ENCODE data around the gene ANKAR.

The ANKAR gene

GRCh38 chr2:189654641-189655040, 19.8 kb upstream of the ANKAR start:
- ChIA-PET CTCF (no interaction called here), POLR2A (no interaction called here)
- no peak for TF ChIP-seq FOXK2 (IDR thresholded peaks at IDR 0.05)
- TF ChIP-seq NFRKB (IDR thresholded peaks at IDR 0.05) = no peak
- no peak for TF ChIP-seq ELF4 (IDR thresholded peaks at IDR 0.05)
- no peak for TF ChIP-seq CTBP1 (IDR thresholded peaks at IDR 0.05; ENCODE audit: borderline replicate concordance)
- TF ChIP-seq FOXA1 (IDR thresholded peaks at IDR 0.05) = no peak
- TF ChIP-seq HDGF (IDR thresholded peaks at IDR 0.05; ENCODE audit: borderline replicate concordance) = no peak
- no peak for TF ChIP-seq PKNOX1 (IDR thresholded peaks at IDR 0.05)
- DNase-seq (ENCODE audit: extremely low spot score) = no peak

GRCh38 chr2:189657867-189658266, 16.6 kb upstream of the ANKAR start:
- CTCF ChIA-PET = interaction anchor here (0.6 kb wide), 1 partner anchor 376 kb away, joined by 3 read pairs; no protein-coding TSS in a partner anchor
- DNase-seq (ENCODE audit: extremely low spot score) = no peak
- POLR2A ChIA-PET = no interaction called here
- TF ChIP-seq FOXA1 (IDR thresholded peaks at IDR 0.05) = no peak

GRCh38 chr2:189658306-189659212, 15.9 kb upstream of the ANKAR start:
- TF ChIP-seq ARNT (IDR thresholded peaks at IDR 0.05) (no peak), L3MBTL2 (conservative IDR thresholded peaks at IDR 0.05) (no peak), SUZ12 (IDR thresholded peaks at IDR 0.05) (no peak), PKNOX1 (IDR thresholded peaks at IDR 0.05) (no peak), ZNF384 (IDR thresholded peaks at IDR 0.05) (no peak), HDGF (IDR thresholded peaks at IDR 0.05; ENCODE audit: borderline replicate concordance) (no peak), CTBP1 (IDR thresholded peaks at IDR 0.05; ENCODE audit: borderline replicate concordance) (no peak), NFRKB (IDR thresholded peaks at IDR 0.05) (no peak), BHLHE40 (IDR thresholded peaks at IDR 0.05; ENCODE audit: borderline replicate concordance) (no peak)
- ChIA-PET CTCF (interaction anchor here (0.5 kb wide), 1 partner anchor 88 kb away, joined by 3 read pairs; no protein-coding TSS in a partner anchor), POLR2A (no interaction called here)

GRCh38 chr2:189659734-189660133, 14.7 kb upstream of the ANKAR start:
- no peak for TF ChIP-seq HDGF (IDR thresholded peaks at IDR 0.05; ENCODE audit: borderline replicate concordance)
- TF ChIP-seq ZNF384 (IDR thresholded peaks at IDR 0.05) = no peak
- TF ChIP-seq CTBP1 (IDR thresholded peaks at IDR 0.05; ENCODE audit: borderline replicate concordance) = no peak
- TF ChIP-seq ELF4 (IDR thresholded peaks at IDR 0.05) = no peak
- TF ChIP-seq PKNOX1 (IDR thresholded peaks at IDR 0.05) = no peak
- no peak for TF ChIP-seq BHLHE40 (IDR thresholded peaks at IDR 0.05; ENCODE audit: borderline replicate concordance)
- TF ChIP-seq NFRKB (IDR thresholded peaks at IDR 0.05) = no peak
- no peak for TF ChIP-seq TARDBP (IDR thresholded peaks at IDR 0.05)
- no peak for TF ChIP-seq FOXA1 (IDR thresholded peaks at IDR 0.05)
- no peak for TF ChIP-seq FOXK2 (IDR thresholded peaks at IDR 0.05)
- no peak for TF ChIP-seq SP1 (IDR thresholded peaks at IDR 0.05)
- no peak for TF ChIP-seq ARNT (IDR thresholded peaks at IDR 0.05)
- no peak for TF ChIP-seq SUZ12 (IDR thresholded peaks at IDR 0.05)
- TF ChIP-seq LEF1 (IDR thresholded peaks at IDR 0.05; ENCODE audit: borderline replicate concordance) = no peak
- TF ChIP-seq FOXM1 (IDR thresholded peaks at IDR 0.05; ENCODE audit: borderline replicate concordance) = no peak
- no peak for TF ChIP-seq L3MBTL2 (conservative IDR thresholded peaks at IDR 0.05)
- no peak for DNase-seq (ENCODE audit: extremely low spot score)
- ChIA-PET POLR2A (no interaction called here), CTCF (no interaction called here)

More at GRCh38 chr2:189658306-189659212, 15.9 kb upstream of the ANKAR start:
- no peak for DNase-seq (ENCODE audit: extremely low spot score)

GRCh38 chr2:189660803-189661147, 13.7 kb upstream of the ANKAR start:
- DNase-seq (ENCODE audit: extremely low spot score) = no peak
- POLR2A ChIA-PET = interaction anchor here (1.0 to 2.9 kb wide), 4 partner anchors 11 to 101 kb away, joined by 3 to 14 read pairs (median 3); partner anchors contain the start of gene OSGEPL1
- CTCF ChIA-PET = interaction anchor here (0.5 to 1.0 kb wide), 9 partner anchors 9 to 749 kb away, joined by 3 to 4 read pairs (median 3); partner anchors contain the start of gene SLC40A1
- TF ChIP-seq TARDBP (IDR thresholded peaks at IDR 0.05) (no peak), CTBP1 (IDR thresholded peaks at IDR 0.05; ENCODE audit: borderline replicate concordance) (no peak), FOXA1 (IDR thresholded peaks at IDR 0.05) (no peak), ZNF384 (IDR thresholded peaks at IDR 0.05) (no peak), NFRKB (IDR thresholded peaks at IDR 0.05) (no peak), SUZ12 (IDR thresholded peaks at IDR 0.05) (no peak), HDGF (IDR thresholded peaks at IDR 0.05; ENCODE audit: borderline replicate concordance) (no peak), L3MBTL2 (conservative IDR thresholded peaks at IDR 0.05) (no peak), BHLHE40 (IDR thresholded peaks at IDR 0.05; ENCODE audit: borderline replicate concordance) (no peak), PKNOX1 (IDR thresholded peaks at IDR 0.05) (no peak), ELF4 (IDR thresholded peaks at IDR 0.05) (no peak), SP1 (IDR thresholded peaks at IDR 0.05) (no peak), ARNT (IDR thresholded peaks at IDR 0.05) (no peak), LEF1 (IDR thresholded peaks at IDR 0.05; ENCODE audit: borderline replicate concordance) (no peak), FOXK2 (IDR thresholded peaks at IDR 0.05) (no peak)
